ENCODE measurements around the gene BEGAIN. TPM values are rescaled to one million over a fixed set of nuclear protein-coding genes. Genes with fewer than 3 reads are reported as not detected.

Gene BEGAIN
- total RNA-seq, 1 donor from 2014 or later, result 3.4 TPM

DNA sequence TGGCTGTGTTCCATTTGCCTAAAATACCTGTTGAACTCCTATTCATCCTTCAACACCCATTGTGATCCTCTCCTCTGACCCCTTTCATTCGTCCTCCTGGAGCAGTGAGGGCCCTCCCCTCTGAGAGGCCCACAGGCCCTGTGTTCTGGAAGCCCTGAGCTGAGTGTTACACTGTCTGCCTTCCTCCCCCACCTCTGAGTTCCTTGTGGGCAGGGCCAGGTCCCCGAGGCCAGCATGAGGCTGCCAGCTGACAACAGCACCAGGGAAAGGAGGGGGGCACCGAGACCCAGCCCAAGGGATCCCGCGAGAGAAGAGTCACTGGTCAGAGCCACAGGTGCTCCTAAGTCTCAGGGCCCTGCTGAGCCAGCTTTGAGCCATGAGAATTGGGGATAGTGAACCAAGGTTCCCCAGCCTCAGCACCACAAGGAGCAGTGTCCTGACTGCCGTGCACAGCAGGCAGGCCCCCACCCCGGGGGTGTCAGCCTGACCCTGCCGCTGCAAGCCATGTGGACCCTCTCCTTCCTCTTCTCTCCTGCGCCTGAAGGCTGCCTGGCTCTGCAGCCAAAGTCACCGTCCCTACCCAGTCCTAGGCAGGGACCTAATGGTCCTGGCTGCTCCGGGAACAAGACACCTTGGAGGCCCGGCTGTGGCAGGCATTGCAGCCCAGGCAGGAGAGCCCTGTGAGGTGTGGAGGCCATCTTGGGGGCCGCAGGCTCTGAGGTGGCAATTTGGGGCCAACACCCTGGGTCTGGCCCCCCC lies 52.5 kb downstream of the BEGAIN start:
- H3K9me3 Mint-ChIP-seq, result no peaks in the 10 kb centered on the region
- no peak overlapping the region for H3K4me3 Mint-ChIP-seq (ENCODE audit: low read depth)
- no peak overlapping the region for H3K27ac Mint-ChIP-seq
- no peaks in the 10 kb centered on the region for H3K36me3 Mint-ChIP-seq (ENCODE audit: low read depth)
- no peak for DNase-seq (ENCODE audit: low spot score)
- intact Hi-C loops (cut with micrococcal nuclease), result no loop called here
- no peaks in the 10 kb centered on the region for H3K27me3 Mint-ChIP-seq (ENCODE audit: low read depth)
- H3K4me1 Mint-ChIP-seq (ENCODE audit: low read depth), result peaks cover 5% of the 10 kb centered on the region

DNA sequence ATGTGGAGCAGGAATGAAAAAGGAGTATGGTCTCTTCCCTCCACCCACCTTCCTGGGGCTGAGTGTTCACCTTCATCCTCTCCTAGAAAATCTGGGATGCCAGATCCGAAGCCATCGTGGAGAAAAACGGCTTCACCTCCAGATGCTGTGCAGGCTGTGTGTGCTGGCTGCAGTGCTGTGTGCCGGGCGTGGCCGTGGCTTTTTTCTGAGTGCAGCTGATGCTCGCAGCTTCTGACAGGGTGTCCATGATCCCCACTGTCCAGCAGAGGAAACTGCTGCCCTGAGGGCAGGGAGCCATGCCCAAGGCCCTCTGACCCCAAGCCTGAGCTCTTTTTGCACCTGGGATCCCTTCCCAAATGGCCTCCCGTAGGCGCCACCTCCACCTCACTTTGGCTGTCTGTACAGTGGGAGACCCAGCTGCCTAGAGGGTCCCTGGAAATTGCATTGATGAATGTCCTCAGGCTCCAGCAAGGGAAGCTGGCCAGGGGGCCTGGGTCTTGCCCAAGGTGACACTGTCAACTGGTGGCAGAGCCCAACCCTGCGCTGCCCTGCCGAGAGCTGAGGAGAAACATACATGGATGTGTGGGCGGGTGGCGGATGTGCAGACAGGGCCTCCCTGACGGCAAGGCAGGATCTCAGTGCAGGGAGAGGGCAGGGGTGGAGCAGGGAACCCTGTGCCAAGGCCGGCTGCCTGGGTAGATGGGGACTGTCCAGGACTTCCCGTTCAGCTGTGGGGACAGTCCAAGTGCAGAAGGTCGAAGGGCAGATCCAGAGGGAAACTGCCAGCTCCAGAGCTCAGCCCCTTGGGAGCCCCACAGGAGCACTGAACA lies 53.3 kb downstream of the BEGAIN start:
- peak; percentile 7 for DNase-seq (ENCODE audit: low spot score)
- no peaks in the 10 kb centered on the region for H3K27me3 Mint-ChIP-seq (ENCODE audit: low read depth)
- H3K4me3 Mint-ChIP-seq (ENCODE audit: low read depth), result no peak overlapping the region
- H3K4me1 Mint-ChIP-seq (ENCODE audit: low read depth), result peaks cover 5% of the 10 kb centered on the region
- no peak overlapping the region for H3K27ac Mint-ChIP-seq
- no peaks in the 10 kb centered on the region for H3K9me3 Mint-ChIP-seq
- no peaks in the 10 kb centered on the region for H3K36me3 Mint-ChIP-seq (ENCODE audit: low read depth)
- intact Hi-C loops (cut with micrococcal nuclease), result no loop called here

DNA sequence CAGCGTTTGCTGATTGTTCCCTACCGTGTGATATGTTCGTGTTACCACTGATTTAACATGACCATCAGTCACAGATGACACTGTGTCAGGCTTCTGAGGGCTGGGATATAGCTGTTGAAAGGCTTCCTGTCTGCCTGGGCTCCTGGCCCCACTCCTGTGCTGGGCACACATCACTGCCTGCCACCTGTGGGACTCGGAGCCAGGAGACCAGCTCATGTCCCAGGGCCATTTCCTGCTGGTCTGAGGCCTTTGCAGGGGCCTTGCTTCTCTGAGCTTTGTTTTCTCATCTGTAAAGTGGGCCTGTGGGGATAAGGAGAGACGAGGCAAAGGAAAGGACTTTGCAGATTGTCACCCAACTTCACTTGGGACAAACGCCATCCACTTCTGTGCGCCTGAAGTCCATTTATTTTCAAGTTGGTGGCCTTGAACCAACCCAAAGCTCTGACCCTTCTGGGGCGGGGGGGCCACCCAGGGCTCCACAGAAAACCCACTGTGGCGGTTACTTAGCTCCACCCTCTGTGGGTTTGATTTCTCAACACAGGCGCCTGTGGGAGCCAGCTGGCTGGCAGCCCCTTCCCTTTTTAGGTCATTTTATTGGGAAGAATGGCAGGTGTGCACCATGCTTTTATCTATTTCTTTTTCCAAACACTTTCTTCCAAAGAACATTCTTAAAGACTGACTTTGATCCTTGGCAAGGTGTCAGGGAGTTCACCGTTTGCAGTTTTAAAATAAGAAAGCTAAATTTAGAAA lies 54.1 kb downstream of the BEGAIN start:
- Mint-ChIP-seq H3K4me1 (ENCODE audit: low read depth) (peaks cover 5% of the 10 kb centered on the region), H3K27ac (no peak overlapping the region), H3K9me3 (no peaks in the 10 kb centered on the region), H3K27me3 (ENCODE audit: low read depth) (no peaks in the 10 kb centered on the region), H3K36me3 (ENCODE audit: low read depth) (no peaks in the 10 kb centered on the region), H3K4me3 (ENCODE audit: low read depth) (no peak overlapping the region)
- intact Hi-C loops (cut with micrococcal nuclease), result no loop called here
- DNase-seq (ENCODE audit: low spot score), result no peak

DNA sequence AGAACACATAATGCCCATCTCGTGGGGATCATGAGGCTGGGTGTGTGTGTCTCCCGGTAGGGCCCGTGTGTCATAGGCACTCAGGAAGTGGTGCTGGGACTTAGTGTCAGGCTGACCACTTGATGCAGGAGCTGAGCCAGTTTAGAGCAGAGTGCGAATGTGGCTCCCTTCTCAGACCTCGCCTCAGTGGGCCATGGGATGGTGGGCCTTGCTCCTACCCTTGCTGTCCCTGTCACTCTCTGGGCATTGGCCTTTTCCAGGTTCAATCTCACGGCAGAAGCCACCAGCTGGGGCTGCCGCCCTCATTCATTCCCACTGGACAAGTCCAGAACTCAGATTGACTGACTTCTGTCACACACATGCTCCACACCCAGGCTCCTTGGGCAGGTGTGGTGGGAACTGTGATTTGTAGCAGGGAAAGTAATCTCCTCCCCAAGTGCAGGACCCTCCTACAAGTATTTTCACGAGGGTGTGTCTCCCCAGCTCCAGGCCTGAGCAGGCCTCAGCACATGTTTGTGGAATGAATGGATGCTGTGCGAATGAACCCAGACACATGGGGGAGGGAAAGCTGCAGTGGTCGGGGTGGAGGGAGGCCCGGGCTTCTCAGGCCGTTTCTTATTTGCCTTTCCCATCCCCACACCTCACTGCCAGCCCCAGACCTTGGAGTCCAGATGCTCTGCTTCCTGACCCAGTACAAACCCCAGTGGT lies 54.9 kb downstream of the BEGAIN start:
- Mint-ChIP-seq H3K9me3 (no peaks in the 10 kb centered on the region), H3K36me3 (ENCODE audit: low read depth) (no peaks in the 10 kb centered on the region), H3K4me3 (ENCODE audit: low read depth) (no peak overlapping the region), H3K27me3 (ENCODE audit: low read depth) (no peaks in the 10 kb centered on the region), H3K27ac (no peak overlapping the region), H3K4me1 (ENCODE audit: low read depth) (peaks cover 5% of the 10 kb centered on the region)
- intact Hi-C loops (cut with micrococcal nuclease), result no loop called here
- no peak for DNase-seq (ENCODE audit: low spot score)

DNA sequence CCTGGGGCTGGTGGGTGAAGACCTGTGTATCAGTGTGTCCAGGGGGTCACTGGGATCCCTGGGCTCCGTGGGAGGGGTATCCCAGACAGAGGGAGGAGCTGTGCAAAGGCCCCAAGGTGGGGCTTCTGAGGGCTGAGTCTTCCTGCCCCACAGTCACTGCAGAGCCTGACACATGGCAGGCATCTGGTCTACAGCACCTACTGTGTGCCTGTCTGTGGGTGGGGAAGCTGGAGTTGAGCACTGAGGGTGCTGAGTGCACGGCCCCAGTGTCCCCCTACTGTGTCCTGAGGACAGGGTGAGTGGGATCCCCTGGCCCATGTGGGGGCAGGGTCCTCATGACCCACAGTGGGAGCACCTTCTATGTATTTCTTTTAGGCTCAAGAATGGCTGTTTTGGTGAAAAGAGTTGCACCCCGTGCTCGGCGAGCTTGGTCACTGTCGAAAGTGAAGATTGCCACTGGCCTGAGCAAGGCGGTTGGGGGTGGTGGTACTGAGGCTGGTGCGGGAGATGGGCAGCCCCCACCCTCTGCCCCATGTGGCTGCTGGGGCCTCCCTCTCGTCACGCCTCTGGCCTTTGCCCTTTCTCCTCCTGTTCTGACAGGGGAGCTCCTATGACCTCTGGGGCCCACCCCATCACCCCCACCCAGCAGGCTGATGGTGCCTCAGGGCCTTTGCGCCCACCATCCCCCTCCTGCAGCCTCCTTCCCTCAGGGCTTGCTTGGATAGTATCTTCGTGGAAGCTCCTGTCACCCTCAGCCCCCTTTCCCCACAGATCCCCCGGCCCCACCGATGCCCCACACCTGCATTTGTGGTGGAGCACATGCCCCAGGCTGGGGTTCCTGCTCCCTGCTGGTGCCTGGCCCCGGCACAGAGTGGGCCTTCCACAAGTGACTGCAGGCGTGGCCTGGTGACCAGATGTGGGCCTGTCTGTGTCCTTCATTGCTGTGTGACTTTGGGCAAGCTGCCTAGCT lies 55.8 kb downstream of the BEGAIN start:
- peaks cover 5% of the 10 kb centered on the region for H3K4me1 Mint-ChIP-seq (ENCODE audit: low read depth)
- DNase-seq (ENCODE audit: low spot score), result peak; percentile 7
- no peaks in the 10 kb centered on the region for H3K9me3 Mint-ChIP-seq
- no peak overlapping the region for H3K27ac Mint-ChIP-seq
- no peaks in the 10 kb centered on the region for H3K36me3 Mint-ChIP-seq (ENCODE audit: low read depth)
- no peak overlapping the region for H3K4me3 Mint-ChIP-seq (ENCODE audit: low read depth)
- H3K27me3 Mint-ChIP-seq (ENCODE audit: low read depth), result no peaks in the 10 kb centered on the region
- intact Hi-C loops (cut with micrococcal nuclease), result no loop called here

DNA sequence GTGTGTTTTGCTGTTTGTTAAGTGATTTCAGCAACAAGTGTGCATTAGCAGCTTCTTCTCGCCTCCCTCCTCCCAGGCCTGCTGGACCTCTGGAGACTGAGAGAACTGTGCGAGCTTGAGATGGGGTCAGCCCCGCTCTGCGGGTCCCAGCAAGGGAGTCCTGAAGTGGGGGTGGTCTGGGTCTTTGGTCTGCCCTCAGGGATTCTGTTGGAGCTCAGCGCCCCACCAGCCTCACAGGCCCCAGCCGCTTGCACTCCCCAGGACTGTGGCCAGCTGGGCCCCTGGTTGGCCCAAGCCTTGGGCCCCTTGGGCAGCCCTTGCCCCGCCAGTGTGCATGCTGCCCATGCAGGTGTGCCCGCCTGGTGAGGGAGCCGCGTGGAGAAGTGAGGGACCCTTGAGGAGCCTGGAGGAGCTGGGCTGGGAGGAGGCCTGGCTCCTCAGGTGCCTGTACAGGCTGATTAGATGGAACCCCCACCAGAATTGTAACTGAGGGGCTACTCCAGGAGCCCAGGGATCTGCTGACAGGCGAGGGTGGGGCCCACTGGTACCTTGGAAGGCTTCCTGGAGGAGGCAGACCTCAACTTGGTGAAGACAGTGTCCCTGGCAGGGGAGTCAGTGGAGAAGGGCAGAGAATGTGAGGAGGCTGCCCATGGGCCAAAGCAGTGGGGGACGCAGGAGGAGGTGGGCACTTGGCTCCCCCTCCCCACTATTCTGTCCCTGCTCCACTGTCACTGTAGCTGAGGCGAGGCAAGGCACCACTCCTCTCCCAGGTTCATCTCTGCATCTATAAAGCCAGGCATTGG lies 56.7 kb downstream of the BEGAIN start:
- H3K27ac Mint-ChIP-seq, result no peak overlapping the region
- no peaks in the 10 kb centered on the region for H3K36me3 Mint-ChIP-seq (ENCODE audit: low read depth)
- no peaks in the 10 kb centered on the region for H3K9me3 Mint-ChIP-seq
- no peak for DNase-seq (ENCODE audit: low spot score)
- no peaks in the 10 kb centered on the region for H3K27me3 Mint-ChIP-seq (ENCODE audit: low read depth)
- H3K4me3 Mint-ChIP-seq (ENCODE audit: low read depth), result no peak overlapping the region
- peaks cover 5% of the 10 kb centered on the region for H3K4me1 Mint-ChIP-seq (ENCODE audit: low read depth)
- intact Hi-C loops (cut with micrococcal nuclease), result no loop called here

DNA sequence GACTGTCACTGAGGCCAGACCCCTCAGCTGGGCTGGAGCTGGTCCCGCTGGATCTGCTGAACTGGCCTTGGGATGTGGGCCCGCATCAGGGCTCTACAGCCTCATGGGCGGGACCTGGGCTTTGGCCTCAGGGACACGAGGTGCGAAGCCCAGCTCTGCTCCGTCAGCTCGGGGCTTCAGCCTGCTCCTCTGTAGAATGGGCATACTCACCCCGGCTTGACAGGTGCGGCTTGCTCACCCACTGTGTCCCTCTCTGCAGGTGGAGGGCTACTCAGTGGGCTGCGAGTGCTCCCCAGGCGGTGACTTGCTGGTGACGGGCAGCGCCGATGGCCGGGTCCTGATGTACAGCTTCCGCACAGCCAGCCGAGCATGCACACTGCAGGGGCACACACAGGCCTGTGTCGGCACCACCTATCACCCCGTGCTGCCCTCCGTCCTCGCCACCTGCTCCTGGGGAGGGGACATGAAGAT lies 57.6 kb downstream of the BEGAIN start:
- intact Hi-C loops (cut with micrococcal nuclease), result no loop called here
- H3K9me3 Mint-ChIP-seq, result no peaks in the 10 kb centered on the region
- H3K36me3 Mint-ChIP-seq (ENCODE audit: low read depth), result no peaks in the 10 kb centered on the region
- H3K4me3 Mint-ChIP-seq (ENCODE audit: low read depth), result no peak overlapping the region
- peaks cover 5% of the 10 kb centered on the region for H3K4me1 Mint-ChIP-seq (ENCODE audit: low read depth)
- no peak for DNase-seq (ENCODE audit: low spot score)
- H3K27ac Mint-ChIP-seq, result no peak overlapping the region
- H3K27me3 Mint-ChIP-seq (ENCODE audit: low read depth), result no peaks in the 10 kb centered on the region

DNA sequence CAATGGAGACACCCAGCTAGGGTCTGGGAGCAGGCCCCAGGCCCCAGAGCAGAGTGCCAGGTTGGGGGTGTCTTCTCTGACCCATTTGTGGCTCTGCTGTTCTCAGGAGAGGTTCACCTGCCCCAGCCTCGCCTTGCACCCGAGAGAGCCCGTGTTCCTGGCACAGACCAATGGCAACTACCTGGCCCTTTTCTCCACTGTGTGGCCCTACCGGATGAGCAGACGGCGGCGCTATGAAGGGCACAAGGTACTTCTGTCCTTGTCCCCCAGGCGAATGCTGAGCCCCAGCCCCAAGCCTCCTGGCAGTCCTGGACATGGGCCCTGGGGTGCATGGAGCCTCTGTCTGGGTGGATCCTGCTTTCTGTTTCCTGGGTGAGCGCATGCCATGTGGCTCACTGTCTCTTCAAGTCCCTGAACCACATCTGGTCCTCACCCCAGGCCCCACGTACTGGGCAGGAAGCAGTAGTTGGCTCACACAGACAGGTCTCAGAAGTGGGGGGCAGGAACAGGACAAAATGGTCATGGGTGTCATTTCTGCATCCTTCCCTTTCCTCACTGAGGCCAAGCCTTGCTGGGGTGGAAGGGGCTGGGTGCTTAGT lies 58.2 kb downstream of the BEGAIN start:
- Mint-ChIP-seq H3K27ac (no peak overlapping the region), H3K36me3 (ENCODE audit: low read depth) (no peaks in the 10 kb centered on the region), H3K4me1 (ENCODE audit: low read depth) (peaks cover 2% of the 10 kb centered on the region), H3K9me3 (no peaks in the 10 kb centered on the region), H3K27me3 (ENCODE audit: low read depth) (no peaks in the 10 kb centered on the region), H3K4me3 (ENCODE audit: low read depth) (no peak overlapping the region)
- DNase-seq (ENCODE audit: low spot score), result no peak
- intact Hi-C loops (cut with micrococcal nuclease), result no loop called here

DNA sequence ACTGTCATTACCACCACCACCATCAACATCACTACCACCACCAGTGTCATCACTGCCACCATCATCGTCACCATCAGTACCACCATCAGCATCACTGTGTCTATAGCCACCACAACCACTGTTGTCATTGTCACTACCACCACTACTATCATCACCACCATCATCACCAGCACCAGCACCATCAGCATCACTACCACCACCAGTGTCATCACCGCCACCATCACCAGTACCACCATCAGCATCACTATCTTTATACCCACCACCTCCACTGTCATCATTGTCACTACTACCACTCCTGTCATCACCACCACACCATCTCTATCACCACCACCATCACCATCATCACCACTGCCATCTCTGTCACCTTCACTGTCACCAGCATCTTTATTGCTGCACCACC lies 60.6 kb downstream of the BEGAIN start:
- Mint-ChIP-seq H3K36me3 (ENCODE audit: low read depth) (no peaks in the 10 kb centered on the region), H3K27me3 (ENCODE audit: low read depth) (no peaks in the 10 kb centered on the region), H3K4me3 (ENCODE audit: low read depth) (no peak overlapping the region), H3K27ac (no peak overlapping the region), H3K4me1 (ENCODE audit: low read depth) (no peaks in the 10 kb centered on the region), H3K9me3 (no peaks in the 10 kb centered on the region)
- DNase-seq (ENCODE audit: low spot score), result no peak
- intact Hi-C loops (cut with micrococcal nuclease), result loop anchor here (2.0 kb wide), 1 partner anchor 128 kb away; no protein-coding TSS in a partner anchor

DNA sequence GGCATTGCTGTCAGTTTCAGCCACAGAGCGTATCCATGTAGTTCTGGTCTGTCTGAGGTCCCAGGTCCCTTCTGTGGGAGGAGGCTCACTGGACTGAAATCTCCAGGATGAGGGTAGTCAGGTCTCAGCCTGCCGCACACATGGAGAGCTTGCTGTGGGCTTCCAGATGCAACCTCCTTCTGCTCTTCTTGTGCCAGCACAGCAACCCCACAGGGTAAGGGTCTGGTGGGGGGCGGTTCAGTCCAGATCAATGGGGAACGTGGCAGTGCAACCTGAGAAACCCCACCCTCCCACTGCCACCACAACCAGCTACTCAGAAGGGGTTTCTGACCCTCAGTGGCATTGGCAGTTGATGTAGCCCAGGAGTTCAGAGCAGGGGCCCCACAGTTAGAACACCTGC lies 61.2 kb downstream of the BEGAIN start:
- Mint-ChIP-seq H3K27ac (no peak overlapping the region), H3K4me1 (ENCODE audit: low read depth) (no peaks in the 10 kb centered on the region), H3K9me3 (no peaks in the 10 kb centered on the region), H3K36me3 (ENCODE audit: low read depth) (no peaks in the 10 kb centered on the region), H3K27me3 (ENCODE audit: low read depth) (no peaks in the 10 kb centered on the region), H3K4me3 (ENCODE audit: low read depth) (no peak overlapping the region)
- intact Hi-C loops (cut with micrococcal nuclease), result loop anchor here (2.0 kb wide), 1 partner anchor 129 kb away; no protein-coding TSS in a partner anchor
- no peak for DNase-seq (ENCODE audit: low spot score)

DNA sequence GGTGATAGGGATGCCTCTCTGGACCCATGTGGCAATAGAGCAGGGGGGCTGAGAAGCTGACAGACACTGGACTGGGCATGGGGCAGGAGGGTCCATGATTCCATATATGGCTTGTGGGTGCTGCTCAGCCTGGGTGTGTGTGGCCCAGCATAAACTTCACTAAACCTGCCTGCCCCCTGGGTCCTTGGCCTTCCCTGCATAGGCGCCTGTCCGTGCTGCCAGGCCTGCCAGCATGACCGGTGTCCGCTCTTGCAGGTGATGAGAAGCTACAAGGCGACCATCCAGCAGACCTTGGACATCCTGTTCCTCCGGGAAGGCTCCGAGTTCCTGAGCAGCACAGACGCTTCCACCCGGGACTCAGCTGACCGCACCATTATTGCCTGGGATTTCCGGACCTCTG lies 61.6 kb downstream of the BEGAIN start:
- no peak for DNase-seq (ENCODE audit: low spot score)
- Mint-ChIP-seq H3K27me3 (ENCODE audit: low read depth) (no peaks in the 10 kb centered on the region), H3K27ac (no peak overlapping the region), H3K9me3 (no peaks in the 10 kb centered on the region), H3K4me3 (ENCODE audit: low read depth) (no peak overlapping the region), H3K36me3 (ENCODE audit: low read depth) (no peaks in the 10 kb centered on the region), H3K4me1 (ENCODE audit: low read depth) (no peaks in the 10 kb centered on the region)
- intact Hi-C loops (cut with micrococcal nuclease), result loop anchor here (2.0 kb wide), 1 partner anchor 129 kb away; no protein-coding TSS in a partner anchor
